ENCODE data around the gene TRIM22.
"Not testable (repeated sequence)": the region's sequence is repeated elsewhere in the genome, so short reads cannot be mapped to it uniquely, and the experiment has no call there.

Gene TRIM22

DNA sequence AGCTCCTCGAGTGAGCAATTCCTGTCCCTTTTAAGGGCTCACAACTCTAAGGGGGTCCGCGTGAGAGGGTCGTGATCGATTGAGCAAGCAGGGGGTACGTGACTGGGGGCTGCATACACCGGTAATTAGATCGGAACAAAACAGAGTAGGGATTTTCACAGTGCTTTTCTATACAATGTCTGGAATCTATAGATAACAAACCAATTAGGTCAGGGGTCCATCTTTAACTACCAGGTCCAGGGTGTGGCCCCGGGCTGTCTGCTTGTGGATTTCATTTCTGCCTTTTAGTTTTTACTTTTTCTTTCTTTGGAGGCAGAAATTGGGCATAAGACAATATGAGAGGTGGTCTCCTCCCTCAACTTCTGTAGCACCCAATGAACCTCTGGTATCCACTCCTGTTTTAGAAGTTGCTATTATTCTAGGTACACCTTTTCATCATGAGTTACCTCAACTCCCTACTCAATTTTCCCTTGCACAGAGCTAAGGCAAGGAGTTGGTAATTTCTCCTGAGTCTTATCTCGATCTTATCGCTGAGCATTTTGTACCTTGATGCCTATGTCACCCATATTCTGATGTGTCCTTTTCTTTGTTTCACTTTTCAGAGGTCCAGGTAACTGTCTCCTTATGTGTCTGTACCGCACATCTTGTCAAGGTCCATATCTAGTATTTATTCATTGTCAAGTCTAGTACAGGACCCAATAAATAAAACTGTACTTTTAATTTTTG lies 1.8 kb downstream of the TRIM22 start:
- not testable (repeated sequence) for DNase-seq

DNA sequence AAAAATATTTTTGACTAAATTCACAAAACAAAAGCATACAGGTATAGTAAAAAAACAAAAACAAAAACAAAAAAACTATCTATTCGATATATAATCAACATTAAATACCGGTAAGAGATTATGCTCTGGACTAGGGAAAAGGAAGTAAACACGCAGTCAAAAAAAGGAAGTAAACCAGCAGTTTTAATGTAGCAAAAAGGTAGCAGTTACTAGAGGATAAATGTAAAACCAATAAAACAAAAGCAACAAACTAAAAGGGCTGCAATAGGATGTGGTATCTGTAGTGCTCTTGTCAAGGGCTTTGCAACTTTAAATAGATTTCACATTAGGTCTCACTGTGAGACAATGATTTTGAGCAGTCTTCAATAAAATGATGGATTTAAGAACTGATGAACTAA lies 2.4 kb downstream of the TRIM22 start:
- DNase-seq = no peak

DNA sequence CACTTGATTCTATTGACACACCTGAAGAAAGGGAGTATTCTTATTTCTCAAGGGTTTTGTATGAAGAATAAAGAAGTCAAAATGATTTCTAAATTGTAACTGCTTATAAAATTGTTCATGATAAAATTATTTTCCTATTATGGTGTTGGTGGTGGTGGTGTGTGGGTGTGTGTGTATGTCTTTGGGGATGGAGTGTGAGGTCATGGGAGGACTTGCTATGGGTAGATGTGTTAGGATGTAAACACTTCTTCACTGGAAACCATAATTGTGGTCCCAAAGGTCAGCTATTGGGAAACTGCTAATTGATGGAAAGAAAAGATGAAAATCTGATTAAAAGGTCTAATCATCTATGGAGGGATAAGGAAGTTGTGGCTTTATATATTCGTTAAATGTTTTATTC lies 5.1 kb downstream of the TRIM22 start:
- no peak for DNase-seq

GRCh38 chr11:5695580-5695979 lies 6.0 kb downstream of the TRIM22 start:
- DNase-seq = no peak

GRCh38 chr11:5696210-5696609 lies 6.6 kb downstream of the TRIM22 start:
- DNase-seq = no peak

GRCh38 chr11:5698281-5698680 lies 8.7 kb downstream of the TRIM22 start:
- DNase-seq = no peak

DNA sequence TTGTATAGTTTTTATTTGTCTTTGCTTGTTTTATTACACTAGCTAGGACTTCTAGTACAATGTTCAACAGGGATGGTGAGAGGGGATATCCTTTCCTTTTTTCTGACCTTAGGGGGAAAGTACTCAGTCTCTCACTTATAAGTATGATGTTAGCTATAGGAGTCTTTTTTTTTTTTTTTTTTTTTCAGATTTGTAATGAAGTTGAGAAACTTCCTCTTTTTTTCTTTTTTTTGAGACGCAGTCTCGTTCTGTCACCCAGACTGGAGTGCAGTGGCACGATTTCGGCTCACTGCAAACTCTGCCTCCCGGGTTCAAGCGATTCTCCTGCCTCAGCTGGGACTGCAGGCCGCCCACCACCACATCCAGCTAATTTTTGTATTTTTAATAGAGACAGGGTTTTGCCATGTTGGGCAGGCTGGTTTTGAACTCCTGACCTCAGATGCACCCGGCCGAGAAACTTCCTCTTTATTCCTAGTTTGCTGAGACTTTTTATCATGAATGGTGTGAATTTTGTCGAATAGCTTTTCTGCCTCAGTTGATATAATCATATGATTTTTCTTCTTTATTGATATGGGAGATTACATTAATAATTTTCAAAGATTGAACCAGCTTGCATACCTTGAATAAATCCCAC lies 10.9 kb downstream of the TRIM22 start:
- no peak for DNase-seq

DNA sequence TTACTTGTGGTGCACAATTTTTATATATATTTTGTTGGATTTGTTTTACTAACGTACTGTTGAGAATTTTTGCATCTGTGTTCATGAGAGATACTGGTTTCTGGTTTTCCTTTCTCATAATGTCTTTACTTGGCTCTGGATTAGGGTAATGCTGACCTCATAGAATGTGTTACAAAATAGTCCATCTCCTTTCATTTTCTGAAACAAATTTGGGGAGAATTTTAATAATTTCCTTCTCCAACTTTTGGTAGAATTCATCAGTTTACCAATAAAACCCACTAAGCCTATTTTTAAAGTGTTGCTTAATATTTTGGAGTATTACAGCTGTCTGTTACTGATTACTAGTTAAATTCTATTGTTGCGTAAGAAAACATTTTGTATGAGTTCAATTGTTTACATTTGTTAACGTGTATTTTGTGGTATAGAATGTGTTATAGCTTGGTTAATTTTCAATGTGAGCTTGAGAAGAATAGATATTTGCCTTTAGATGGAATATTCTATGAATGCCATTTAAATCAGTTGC lies 11.5 kb downstream of the TRIM22 start:
- DNase-seq = no peak

GRCh38 chr11:5703741-5704536 lies 14.3 kb downstream of the TRIM22 start:
- DNase-seq = no peak

GRCh38 chr11:5705688-5706087 lies 16.1 kb downstream of the TRIM22 start:
- DNase-seq = no peak

DNA sequence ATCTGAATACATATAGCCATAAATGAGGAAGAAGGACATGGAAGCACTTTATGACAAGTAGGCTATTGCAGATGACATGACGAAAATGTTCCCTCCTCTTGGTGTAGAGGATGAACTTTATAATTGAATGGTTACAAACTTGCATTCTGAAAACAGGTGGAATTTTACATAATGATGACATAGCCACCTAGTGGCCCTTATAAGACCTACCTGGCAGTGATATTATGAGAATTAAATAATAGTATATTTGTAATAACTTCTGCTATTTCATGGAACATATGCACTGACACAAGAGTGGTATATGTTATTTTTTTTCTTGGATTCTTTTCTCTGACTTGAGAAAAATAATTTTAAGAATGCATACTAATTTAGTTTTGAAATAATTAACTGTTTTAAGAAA lies 22.9 kb downstream of the TRIM22 start:
- no peak for DNase-seq

- no peak for DNase-seq
Measured at GRCh38 chr11:5713695-5714094, 24.1 kb downstream of the TRIM22 start.

DNA sequence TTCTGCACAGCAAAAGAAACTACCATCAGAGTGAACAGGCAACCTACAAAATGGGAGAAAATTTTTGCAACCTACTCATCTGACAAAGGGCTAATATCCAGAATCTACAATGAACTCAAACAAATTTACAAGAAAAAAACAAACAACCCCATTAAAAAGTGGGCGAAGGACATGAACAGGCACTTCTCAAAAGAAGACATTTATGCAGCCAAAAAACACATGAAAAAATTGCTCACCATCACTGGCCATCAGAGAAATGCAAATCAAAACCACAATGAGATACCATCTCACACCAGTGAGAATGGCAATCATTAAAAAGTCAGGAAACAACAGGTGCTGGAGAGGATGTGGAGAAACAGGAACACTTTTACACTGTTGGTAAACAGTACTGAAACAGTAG lies 26.9 kb downstream of the TRIM22 start:
- not testable (repeated sequence) for DNase-seq

DNA sequence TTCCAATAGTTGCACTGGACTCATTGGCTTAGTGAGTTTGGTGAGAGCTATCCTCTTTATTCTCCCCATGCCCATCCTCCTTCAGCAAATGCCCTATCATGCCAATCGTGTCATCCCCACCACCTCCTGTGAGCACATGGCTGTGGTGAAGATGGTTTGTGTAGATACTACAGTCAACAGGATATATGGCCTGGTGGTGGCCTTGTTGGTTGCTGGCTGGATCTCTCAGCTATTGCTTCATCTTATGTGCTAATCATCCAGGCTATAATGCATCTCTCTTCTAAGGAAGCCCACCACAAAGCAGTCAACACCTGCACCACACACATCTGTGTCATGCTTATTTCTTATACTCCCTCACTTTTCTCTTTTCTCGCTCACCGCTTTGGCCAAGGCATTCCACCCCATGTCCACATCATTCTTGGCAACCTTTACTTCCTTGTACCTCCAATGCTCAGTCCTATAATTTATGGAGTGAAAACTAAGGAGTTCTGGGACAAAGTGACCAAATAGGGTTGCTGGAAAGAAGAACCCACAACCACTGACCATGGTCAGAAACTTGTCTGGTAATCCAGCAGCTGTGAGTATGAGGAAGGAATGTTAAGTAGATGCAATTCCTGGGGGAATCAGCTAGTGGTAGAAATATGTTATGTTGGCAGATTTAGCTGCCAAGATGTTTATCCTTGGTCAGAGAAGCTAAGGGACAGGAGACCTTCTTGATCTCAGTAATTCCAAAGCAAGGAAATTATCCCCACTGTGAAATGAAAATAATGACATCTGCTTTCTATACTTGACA lies 30.3 kb downstream of the TRIM22 start:
- DNase-seq = no peak

DNA sequence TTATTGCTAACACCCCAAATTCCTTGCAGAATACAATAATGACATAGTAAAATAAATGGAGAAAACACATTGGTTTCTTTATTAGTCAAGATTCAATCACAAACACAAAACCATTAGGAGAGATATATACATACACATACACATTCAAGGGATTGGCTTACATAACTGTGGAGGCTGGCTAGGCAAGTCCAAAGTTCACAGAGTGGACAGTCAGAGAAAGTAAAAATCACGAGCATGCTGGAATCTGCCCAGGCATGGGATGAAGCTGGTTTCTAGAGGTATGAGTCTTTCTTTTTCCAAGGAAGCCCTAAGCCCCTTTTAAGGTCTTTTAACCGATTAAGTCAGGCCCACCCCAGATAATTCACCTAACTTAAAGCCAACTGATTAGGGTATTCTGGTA lies 33.0 kb downstream of the TRIM22 start:
- no peak for DNase-seq

- no peak for DNase-seq
Measured at GRCh38 chr11:5726351-5726750, 36.8 kb downstream of the TRIM22 start.

DNA sequence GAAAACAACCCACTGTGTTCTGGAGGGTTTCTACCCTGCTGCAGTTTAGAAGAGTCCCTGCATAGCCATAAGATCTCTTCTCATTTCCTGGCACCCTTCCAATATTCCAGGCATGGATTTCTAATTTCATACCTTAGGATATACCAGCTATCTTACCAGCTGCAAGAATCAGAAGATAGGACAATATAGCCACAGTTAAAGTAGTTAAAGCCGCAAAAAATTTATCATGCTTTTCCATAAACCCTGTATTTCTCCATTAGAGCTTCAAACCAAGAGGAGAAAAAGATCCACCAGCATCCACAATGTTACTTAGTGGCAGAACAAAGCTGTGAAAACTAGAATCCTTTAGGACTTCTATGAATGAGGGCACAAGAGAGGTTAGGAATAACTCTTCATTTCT lies 38.1 kb downstream of the TRIM22 start:
- no peak for DNase-seq

- no peak for DNase-seq
Measured at GRCh38 chr11:5736396-5736795, 46.8 kb downstream of the TRIM22 start, which contains the start of gene OR56B1. Gene OR56B1 (plus strand): TSS chr11:5736448. CDS start chr11:5736517, 69 bp downstream.

DNA sequence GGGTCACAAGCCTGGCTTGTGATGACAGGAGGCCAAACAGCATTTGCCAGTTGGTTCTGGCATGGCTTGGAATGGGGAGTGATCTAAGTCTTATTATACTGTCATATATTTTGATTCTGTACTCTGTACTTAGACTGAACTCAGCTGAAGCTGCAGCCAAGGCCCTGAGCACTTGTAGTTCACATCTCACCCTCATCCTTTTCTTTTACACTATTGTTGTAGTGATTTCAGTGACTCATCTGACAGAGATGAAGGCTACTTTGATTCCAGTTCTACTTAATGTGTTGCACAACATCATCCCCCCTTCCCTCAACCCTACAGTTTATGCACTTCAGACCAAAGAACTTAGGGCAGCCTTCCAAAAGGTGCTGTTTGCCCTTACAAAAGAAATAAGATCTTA lies 47.5 kb downstream of the TRIM22 start:
- DNase-seq = no peak

GRCh38 chr11:5737670-5738392 lies 48.2 kb downstream of the TRIM22 start:
- DNase-seq = no peak

DNA sequence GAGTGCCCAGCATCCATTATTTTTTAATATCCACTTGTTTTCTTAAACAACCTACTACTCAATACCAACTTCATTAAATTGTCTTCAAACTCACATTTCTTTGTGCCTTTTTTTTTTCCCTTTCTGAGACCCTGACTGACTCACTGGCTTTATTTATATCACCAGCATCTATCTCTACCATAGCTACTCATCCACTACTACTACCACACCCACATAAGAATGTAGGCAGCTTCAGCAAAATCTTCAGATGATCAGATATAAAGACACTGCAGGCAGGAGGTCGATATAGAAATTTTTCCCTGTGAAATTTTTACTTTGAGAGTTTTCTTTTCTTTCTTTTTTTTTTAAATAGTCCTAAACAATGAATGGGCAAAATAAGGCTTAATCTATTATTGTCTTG lies 48.8 kb downstream of the TRIM22 start:
- no peak for DNase-seq

GRCh38 chr11:5746614-5747013 lies 57.0 kb downstream of the TRIM22 start:
- DNase-seq = no peak
